Fibroblast of pulmonary artery (primary cell): ENCODE results near the gene SH3PXD2A.
A peak's percentile ranks its signal among the peaks of the same experiment; 100 is the strongest.

Experiments used
- DNase-seq: peaks from one replicate; pipeline ENCODE4 v3.0.0-alpha.2; 2010; ENCODE audit warnings: low read depth
- H3K4me3 ChIP-seq: replicated peaks from 2 replicates; pipeline ENCODE4 v1.5.1; 2011; ENCODE audit warnings: low read depth, mild to moderate bottlenecking, control low read depth, low read length, moderate library complexity
- CTCF ChIP-seq: IDR thresholded peaks from 2 replicates; pipeline ENCODE4 v1.5.1; 2011; ENCODE audit warnings: mild to moderate bottlenecking, control low read depth, low read length, inconsistent platforms; ENCODE audit errors: missing control alignments

The SH3PXD2A gene

GRCh38 chr10:103855852-103856796 is 748 bp upstream of the SH3PXD2A start:
- peak overlapping the region; percentile 62 for H3K4me3 ChIP-seq
- no peak for DNase-seq
- no peak for TF ChIP-seq CTCF

- DNase-seq, result no peak
- peak; percentile 19 for TF ChIP-seq CTCF
- H3K4me3 ChIP-seq, result peak overlapping the region; percentile 62
Measured at GRCh38 chr10:103854686-103855391, 537 bp downstream of the SH3PXD2A start.

GRCh38 chr10:103854265-103854685 is 1.1 kb downstream of the SH3PXD2A start:
- no peak for TF ChIP-seq CTCF
- H3K4me3 ChIP-seq, result peak overlapping the region; percentile 62
- no peak for DNase-seq

- DNase-seq, result no peak
- TF ChIP-seq CTCF, result no peak
- no peak overlapping the region for H3K4me3 ChIP-seq
Measured at GRCh38 chr10:103853428-103854264, 1.7 kb downstream of the SH3PXD2A start.

GRCh38 chr10:103852856-103853255 is 2.5 kb downstream of the SH3PXD2A start:
- DNase-seq, result peak; percentile 59
- TF ChIP-seq CTCF, result no peak
- H3K4me3 ChIP-seq, result no peak overlapping the region

GRCh38 chr10:103852189-103852711 is 3.1 kb downstream of the SH3PXD2A start:
- TF ChIP-seq CTCF, result no peak
- DNase-seq, result peak; percentile 44
- H3K4me3 ChIP-seq, result no peak overlapping the region
